OCI-LY3 (cell line): ENCODE data around the gene DRD2.

ENCODE experiments used
- CTCF ChIP-seq: fragments of 200-600, 300-600 bp; sonication (generic); IDR thresholded peaks from 2 replicates; pipeline ENCODE4 v1.5.1; 2014; ENCODE audit warnings: antibody characterized with exemption, low read length, low read depth
- EZH2phosphoT487 ChIP-seq: fragments of 200-600 bp; shearing (Covaris generic); IDR thresholded peaks from 2 replicates; pipeline ENCODE4 v1.6.1; 2018; ENCODE audit warnings: antibody characterized with exemption, mixed run types, low read depth

- TF ChIP-seq CTCF (no peak), EZH2phosphoT487 (no peak)
Observed at GRCh38 chr11:113398669-113399430, 76.3 kb downstream of the DRD2 start.
